SK-N-SH treated with all-trans-retinoic acid at 6 μM for 48 hours (cell line): ENCODE data around the gene GRK3.

Experiments
- CREB5 ChIP-seq: fragments of 250-450 bp; sonication (Bioruptor Pico); IDR thresholded peaks from 2 replicates; pipeline ENCODE4 v1.5.1; 2020; ENCODE audit warnings: low read depth, mild to moderate bottlenecking, moderate library complexity
- CSRNP3 ChIP-seq: fragments of 250-450 bp; sonication (Bioruptor Pico); IDR thresholded peaks from 2 replicates; pipeline ENCODE4 v1.5.1; 2021; ENCODE audit warnings: mild to moderate bottlenecking, moderate library complexity
- OSR1 ChIP-seq: fragments of 250-450 bp; sonication (Bioruptor Pico); IDR thresholded peaks from 2 replicates; pipeline ENCODE4 v1.8.0; 2022; ENCODE audit warnings: moderate library complexity, mild to moderate bottlenecking, inconsistent platforms
- PATZ1 ChIP-seq: fragments of 250-450 bp; sonication (Bioruptor Pico); IDR thresholded peaks from 2 replicates; pipeline ENCODE4 v1.8.0; 2020; ENCODE audit warnings: mild to moderate bottlenecking, moderate library complexity, borderline replicate concordance
- RARB ChIP-seq: fragments of 250-450 bp; sonication (Bioruptor Pico); IDR thresholded peaks from 2 replicates; pipeline ENCODE4 v1.8.0; 2021; ENCODE audit warnings: mild to moderate bottlenecking, moderate library complexity
- TCF4 ChIP-seq: fragments of 250-450 bp; sonication (Bioruptor Pico); IDR thresholded peaks from 2 replicates; pipeline ENCODE4 v1.8.0; 2021; ENCODE audit warnings: mild to moderate bottlenecking, moderate library complexity, borderline replicate concordance
- TSHZ2 ChIP-seq: fragments of 250-450 bp; sonication (Bioruptor Pico); IDR thresholded peaks from 2 replicates; pipeline ENCODE4 v1.5.0; 2020; ENCODE audit warnings: mild to moderate bottlenecking, moderate library complexity
- ZFP3 ChIP-seq: fragments of 250-450 bp; sonication (Bioruptor Pico); IDR thresholded peaks from 2 replicates; pipeline ENCODE4 v1.5.0; 2020; ENCODE audit warnings: mild to moderate bottlenecking, moderate library complexity
- ZFP30 ChIP-seq: fragments of 450-650 bp; formaldehyde crosslinking; IDR thresholded peaks from 2 replicates; pipeline ENCODE4 v1.5.0; 2022; ENCODE audit warnings: mild to moderate bottlenecking, moderate library complexity
- ZNF8 ChIP-seq: fragments of 450-650 bp; formaldehyde crosslinking; IDR thresholded peaks from 2 replicates; pipeline ENCODE4 v1.5.0; 2020; ENCODE audit warnings: mild to moderate bottlenecking, moderate library complexity

- TF ChIP-seq ZNF8 (CRISPR knock-in tag) (no peak), ZFP30 (CRISPR knock-in tag) (no peak), TCF4 (CRISPR knock-in tag) (no peak), TSHZ2 (CRISPR knock-in tag) (no peak), RARB (CRISPR knock-in tag) (no peak), ZFP3 (CRISPR knock-in tag) (no peak), OSR1 (CRISPR knock-in tag) (no peak), PATZ1 (CRISPR knock-in tag) (no peak), CREB5 (CRISPR knock-in tag) (no peak), CSRNP3 (CRISPR knock-in tag) (no peak)
These were observed 10.3 kb downstream of the GRK3 start for GRCh38 chr22:25574736-25575135.
